ENCODE results near the gene C2orf66. TPM values are rescaled to one million over a fixed set of nuclear protein-coding genes. Genes with fewer than 3 reads are reported as not detected.
A peak's percentile ranks its signal among the peaks of the same experiment; 100 is the strongest.

C2orf66 gene
- 0.58 and 0.84 TPM in 2 replicates for total RNA-seq (2014; rRNA removed; shearing (Covaris generic))
- polyA plus RNA-seq (2014; cell fraction: nucleus; rRNA removed), result 0.19 and 1.4 TPM in 2 replicates

- no peak for DNase-seq (ENCODE audit: extremely low read depth, low read depth)
These were observed at the start of gene C2orf66 for GRCh38 chr2:196809260-196809659. Gene C2orf66 (minus strand): TSS chr2:196809355. CDS start chr2:196809336, 19 bp downstream.

- DNase-seq (ENCODE audit: extremely low read depth, low read depth), result no peak
These were observed 45.5 kb upstream of the C2orf66 start for GRCh38 chr2:196854629-196855028.

- no peak for DNase-seq (ENCODE audit: extremely low read depth, low read depth)
These were observed 44.3 kb upstream of the C2orf66 start for GRCh38 chr2:196853301-196854087.

- DNase-seq (ENCODE audit: extremely low read depth, low read depth), result no peak
These were observed 41.9 kb upstream of the C2orf66 start for GRCh38 chr2:196851088-196851487.

GRCh38 chr2:196849895-196850294, 40.7 kb upstream of the C2orf66 start:
- peak; percentile 43 for DNase-seq (ENCODE audit: extremely low read depth, low read depth)

GRCh38 chr2:196846295-196846694, 37.1 kb upstream of the C2orf66 start:
- no peak for DNase-seq (ENCODE audit: extremely low read depth, low read depth)

- no peak for DNase-seq (ENCODE audit: extremely low read depth, low read depth)
These were observed 36.2 kb upstream of the C2orf66 start for GRCh38 chr2:196845371-196845770.

GRCh38 chr2:196840171-196840570, 31.0 kb upstream of the C2orf66 start:
- DNase-seq (ENCODE audit: extremely low read depth, low read depth), result no peak

- no peak for DNase-seq (ENCODE audit: extremely low read depth, low read depth)
These were observed 30.4 kb upstream of the C2orf66 start for GRCh38 chr2:196839574-196839973.

- no peak for DNase-seq (ENCODE audit: extremely low read depth, low read depth)
These were observed 27.3 kb upstream of the C2orf66 start for GRCh38 chr2:196836440-196836839.

- DNase-seq (ENCODE audit: extremely low read depth, low read depth), result no peak
These were observed 21.5 kb upstream of the C2orf66 start for GRCh38 chr2:196830701-196831100.

GRCh38 chr2:196827356-196827755, 18.2 kb upstream of the C2orf66 start:
- no peak for DNase-seq (ENCODE audit: extremely low read depth, low read depth)

GRCh38 chr2:196823750-196824522, 14.8 kb upstream of the C2orf66 start:
- DNase-seq (ENCODE audit: extremely low read depth, low read depth), result peak; percentile 82

- no peak for DNase-seq (ENCODE audit: extremely low read depth, low read depth)
These were observed 12.0 kb upstream of the C2orf66 start for GRCh38 chr2:196821195-196821594.

- no peak for DNase-seq (ENCODE audit: extremely low read depth, low read depth)
These were observed 981 bp downstream of the C2orf66 start for GRCh38 chr2:196808083-196808665.

- DNase-seq (ENCODE audit: extremely low read depth, low read depth), result peak; percentile 86
These were observed 4.8 kb downstream of the C2orf66 start for GRCh38 chr2:196804381-196804780.

GRCh38 chr2:196802401-196802800, 6.8 kb downstream of the C2orf66 start:
- DNase-seq (ENCODE audit: extremely low read depth, low read depth), result no peak

- peak; percentile 45 for DNase-seq (ENCODE audit: extremely low read depth, low read depth)
These were observed 7.4 kb downstream of the C2orf66 start for GRCh38 chr2:196801674-196802261.

GRCh38 chr2:196798980-196799379, 10.2 kb downstream of the C2orf66 start:
- DNase-seq (ENCODE audit: extremely low read depth, low read depth), result no peak

- DNase-seq (ENCODE audit: extremely low read depth, low read depth), result no peak
These were observed 16.3 kb downstream of the C2orf66 start for GRCh38 chr2:196792865-196793264.

Measured in NCI-H460 (cell line).